HepG2 (cell line): Measurements from ENCODE around the gene PDE4D. TPM values are rescaled to one million over a fixed set of nuclear protein-coding genes. Genes with fewer than 3 reads are reported as not detected.

ENCODE experiments used
- ATAC-seq: fragments of 200-7000 bp; cut with Tn5 transposase; 3 replicates; pipeline ENCODE4 v1.9.1; 2020; ENCODE audit warnings: mild to moderate bottlenecking, moderate library complexity
- BruUV-seq: library from RNA; stranded (reverse); fragments of 400-500 nt; replicated peaks from 2 replicates; lab custom pipeline; 2021; lab: Mats Ljungman, UMichigan
- CTCF ChIA-PET: fragments of 300-600 bp; formaldehyde crosslinking; extraction: SDS; loops from one replicate; lab custom pipeline; 2021; ENCODE audit warnings: low total read pairs, inconsistent platforms, low intra/inter-chr PET ratio; lab: Yijun Ruan, JAX
- POLR2A ChIA-PET: fragments of 350-600 bp; sonication (Branson Sonifier 250); formaldehyde crosslinking; loops from one replicate; lab custom pipeline; 2020; ENCODE audit warnings: antibody characterized with exemption, inconsistent platforms; lab: Yijun Ruan, JAX
- DNase-seq: peaks from one replicate; pipeline ENCODE4 v3.0.0-alpha.2; 2015; ENCODE audit warnings: low spot score
- FAIRE-seq: peaks from 3 replicates; lab custom pipeline; 2011; peaks lifted over from hg19 to GRCh38; lab: Jason Lieb, UNC
- H2AFZ ChIP-seq: one replicate; pipeline ENCODE4 v1.6.1; 2011; ENCODE audit warnings: low read length, inconsistent platforms
- H3K27ac ChIP-seq: fragments of 300-600 bp; 3 replicates; pipeline ENCODE4 v1.8.0; 2011; ENCODE audit warnings: mixed run types, mild to moderate bottlenecking, mixed read lengths, low read length, inconsistent platforms; ENCODE audit not compliant: insufficient read depth; ENCODE audit errors: extremely low read length
- H3K27me3 ChIP-seq, 2 experiments: fragments of 200-600 bp in 1 of 2; 2 replicates in 1 of 2; 3 replicates in 1 of 2; pipeline versions ENCODE4 v1.6.0 to v1.8.0; 2011; ENCODE audit warnings: low read length in 2 of 2, mild to moderate bottlenecking in 2 of 2, moderate library complexity in 2 of 2, inconsistent platforms in 1 of 2; ENCODE audit not compliant: insufficient read depth in 2 of 2, control insufficient read depth in 1 of 2
- H3K36me3 ChIP-seq, 2 experiments: fragments of 200-600 bp in 1 of 2; replicated peaks in 1 of 2; 2 replicates in 1 of 2; 3 replicates in 1 of 2; pipeline versions ENCODE4 v1.5.1 to v1.8.0; 2011; ENCODE audit warnings: low read length in 2 of 2, inconsistent platforms in 1 of 2; ENCODE audit not compliant: insufficient read depth in 2 of 2, control insufficient read depth in 1 of 2
- H3K4me1 ChIP-seq: 2 replicates; pipeline ENCODE4 v1.5.1; 2012; ENCODE audit warnings: low read length, inconsistent platforms; ENCODE audit not compliant: insufficient read depth
- H3K4me2 ChIP-seq: 2 replicates; pipeline ENCODE4 v1.6.0; 2011; ENCODE audit warnings: low read depth, low read length, inconsistent platforms
- H3K4me3 ChIP-seq, 3 experiments: fragments of 200-600 bp in 1 of 3; sonication (generic), shearing (Covaris generic) in 1 of 3; replicated peaks in 1 of 3; 2 replicates each; pipeline ENCODE4 v1.5.1; 2011 to 2016; ENCODE audit warnings: low read length in 3 of 3, inconsistent platforms in 2 of 3, low read depth in 2 of 3, mild to moderate bottlenecking in 2 of 3, control low read depth in 1 of 3, mixed read lengths in 1 of 3; ENCODE audit not compliant: insufficient read depth in 1 of 3
- H3K79me2 ChIP-seq: one replicate; pipeline ENCODE4 v1.6.1; 2011; ENCODE audit warnings: low read length, inconsistent platforms; ENCODE audit not compliant: insufficient read depth
- H3K9ac ChIP-seq: 2 replicates; pipeline ENCODE4 v1.6.0; 2011; ENCODE audit warnings: mild to moderate bottlenecking, low read depth, low read length, inconsistent platforms; ENCODE audit not compliant: insufficient read depth
- H3K9me3 ChIP-seq: 2 replicates; pipeline ENCODE4 v1.5.1; 2012; ENCODE audit warnings: mild to moderate bottlenecking, low read length
- H4K20me1 ChIP-seq: 2 replicates; pipeline ENCODE4 v1.6.0; 2011; ENCODE audit warnings: inconsistent platforms, mild to moderate bottlenecking, low read length, moderate library complexity; ENCODE audit not compliant: insufficient read depth
- ARNT2 ChIP-seq: sonication (generic); formaldehyde crosslinking; IDR thresholded peaks from 2 replicates; pipeline ENCODE4 v1.8.0; 2022; ENCODE audit warnings: mild to moderate bottlenecking, low read depth, missing genetic modification reagents, moderate library complexity
- BHLHE40 ChIP-seq: IDR thresholded peaks from 2 replicates; pipeline ENCODE4 v1.6.1; 2011; ENCODE audit warnings: low read length, improper control_type of control experiment
- GATAD1 ChIP-seq: IDR thresholded peaks from 2 replicates; pipeline ENCODE4 v1.6.1; 2016; ENCODE audit warnings: missing genetic modification reagents, missing compliant biosample characterization
- MED13 ChIP-seq: sonication (generic); formaldehyde crosslinking; IDR thresholded peaks from 2 replicates; pipeline ENCODE4 v1.5.0; 2020; ENCODE audit warnings: missing genetic modification reagents
- PAF1 ChIP-seq: IDR thresholded peaks from 2 replicates; pipeline ENCODE4 v1.6.1; 2016; ENCODE audit warnings: missing genetic modification reagents, missing compliant biosample characterization
- RCOR2 ChIP-seq: IDR thresholded peaks from 2 replicates; pipeline ENCODE4 v1.6.1; 2016; ENCODE audit warnings: missing biosample characterization, missing genetic modification reagents
- SP5 ChIP-seq: IDR thresholded peaks from 2 replicates; pipeline ENCODE4 v1.6.1; 2016; ENCODE audit warnings: low read depth, borderline replicate concordance
- THAP7 ChIP-seq: sonication (generic); formaldehyde crosslinking; IDR thresholded peaks from 2 replicates; pipeline ENCODE4 v1.8.1; 2023; ENCODE audit warnings: mild to moderate bottlenecking, missing genetic modification reagents
- TMF1 ChIP-seq: sonication (generic); formaldehyde crosslinking; IDR thresholded peaks from 2 replicates; pipeline ENCODE4 v1.8.1; 2022; ENCODE audit warnings: low read depth, missing genetic modification reagents
- U2AF2 ChIP-seq: fragments of 200-400 bp; formaldehyde crosslinking; IDR thresholded peaks from 2 replicates; pipeline ENCODE4 v1.6.1; 2017; ENCODE audit warnings: low read depth, mild to moderate bottlenecking, low read length
- ZNF329 ChIP-seq: sonication (generic); formaldehyde crosslinking; IDR thresholded peaks from 2 replicates; pipeline ENCODE4 v1.9.0; 2021; ENCODE audit warnings: low read depth, mild to moderate bottlenecking, missing genetic modification reagents
- whole genome bisulfite sequencing: methylation state at CpG from one replicate; pipeline ENCODE4 v1.1.6; 2017; ENCODE audit warnings: low lambda C conversion rate; 5-methylcytosine and 5-hydroxymethylcytosine counted together
- in situ Hi-C: cut with HindIII; loops from 2 replicates; pipeline ENCODE4 v1.10.0; 2017; ENCODE audit warnings: low pct_unique_long_range_greater_than_20kb; ENCODE audit not compliant: extremely low pct_ligation_motif_present
- intact Hi-C: fragments of 100-400 bp; cut with micrococcal nuclease; formaldehyde crosslinking; loops from one replicate; pipeline ENCODE4 v1.10.0; 2022; ENCODE audit not compliant: unreplicated experiment
- polyA plus RNA-seq, 8 experiments: library from polyadenylated mRNA; depleted of rRNA in 3 of 8; stranded (reverse) in 7 of 8; unstranded in 1 of 8; fragments of >200 nt; fragmentation: Illumina TruSeq in 4 of 8; extraction: Trizol in 4 of 8; gene quantifications; 2 replicates each; pipeline versions ENCODE4 v1.2.1 to v1.2.3, GENCODE V29; 2011 to 2016; ENCODE audit warnings: low read depth in 4 of 8, missing spikeins in 1 of 8, mixed read lengths in 1 of 8; ENCODE audit not compliant: insufficient read depth in 1 of 8
- total RNA-seq, 5 experiments: library from RNA; depleted of rRNA; stranded (reverse); fragments of >200 nt; fragmentation: Illumina TruSeq; extraction: Trizol; gene quantifications; 2 replicates each; pipeline ENCODE4 v1.2.3, GENCODE V29; 2016; ENCODE audit warnings: low read depth in 1 of 5
- TF ChIP-seq, protein P1 (sequence below): IDR thresholded peaks from 2 replicates; pipeline ENCODE4 v1.6.1; 2016
- TF ChIP-seq, protein P2 (sequence below): IDR thresholded peaks from 2 replicates; pipeline ENCODE4 v1.6.1; 2016; ENCODE audit warnings: low read depth, missing genetic modification reagents, missing compliant biosample characterization

Gene PDE4D
- total and polyA plus RNA-seq, 2 of the 13 experiments (the other 11 are each of a cell fraction or from before 2014, with no cell fraction given): 7.0 to 12.2 TPM

DNA sequence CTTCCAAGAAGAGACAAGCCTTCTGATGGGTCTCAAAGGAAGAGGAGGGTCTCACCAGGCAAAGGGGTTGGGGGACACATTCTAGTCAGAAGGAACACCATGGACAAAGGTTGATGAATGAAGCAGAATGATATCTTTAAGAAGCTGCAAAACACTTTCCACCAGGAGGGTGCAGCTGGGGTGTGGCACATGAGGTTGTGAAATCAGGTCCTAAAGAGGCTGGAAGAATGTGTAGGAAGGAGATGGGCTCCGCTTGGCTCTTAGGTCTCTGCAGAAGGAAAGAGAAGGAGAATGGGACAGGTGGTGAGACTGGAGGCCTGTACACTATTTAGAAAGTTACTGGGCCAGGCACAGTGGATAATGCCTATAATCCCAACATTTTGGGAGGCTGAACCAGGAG, 328.6 kb downstream of the PDE4D start:
- Histone ChIP-seq H3K4me3 (no peak overlapping the region), H3K27ac (no peak overlapping the region), H3K27me3 (no peaks in the 10 kb centered on the region), H2AFZ (no peak overlapping the region), H3K4me2 (no peak overlapping the region), H3K9me3 (no peaks in the 10 kb centered on the region), H3K9ac (no peak overlapping the region), H3K36me3 (no peaks in the 10 kb centered on the region), H3K79me2 (no peaks in the 10 kb centered on the region), H4K20me1 (no peaks in the 10 kb centered on the region), H3K4me1 (peaks cover 29% of the 10 kb centered on the region)
- intact Hi-C loops: no loop called here
- WGBS: 100% methylated on average over 1 of the region's 1 CpG
- in situ Hi-C loops: no loop called here
- ATAC-seq: no peak
- BruUV-seq: no TSS peak
- CTCF ChIA-PET: no interaction called here
- no peak for DNase-seq
- POLR2A ChIA-PET: no interaction called here
- TF ChIP-seq ZNF329 (no peak), MED13 (no peak), ARNT2 (CRISPR knock-in tag) (no peak), TMF1 (no peak), BHLHE40 (no peak), THAP7 (CRISPR knock-in tag) (no peak), SP5 (CRISPR knock-in tag) (no peak), RCOR2 (CRISPR knock-in tag) (no peak), U2AF2 (no peak), GATAD1 (CRISPR knock-in tag) (no peak), PAF1 (CRISPR knock-in tag) (no peak)
- TF ChIP-seq, protein P1, sequence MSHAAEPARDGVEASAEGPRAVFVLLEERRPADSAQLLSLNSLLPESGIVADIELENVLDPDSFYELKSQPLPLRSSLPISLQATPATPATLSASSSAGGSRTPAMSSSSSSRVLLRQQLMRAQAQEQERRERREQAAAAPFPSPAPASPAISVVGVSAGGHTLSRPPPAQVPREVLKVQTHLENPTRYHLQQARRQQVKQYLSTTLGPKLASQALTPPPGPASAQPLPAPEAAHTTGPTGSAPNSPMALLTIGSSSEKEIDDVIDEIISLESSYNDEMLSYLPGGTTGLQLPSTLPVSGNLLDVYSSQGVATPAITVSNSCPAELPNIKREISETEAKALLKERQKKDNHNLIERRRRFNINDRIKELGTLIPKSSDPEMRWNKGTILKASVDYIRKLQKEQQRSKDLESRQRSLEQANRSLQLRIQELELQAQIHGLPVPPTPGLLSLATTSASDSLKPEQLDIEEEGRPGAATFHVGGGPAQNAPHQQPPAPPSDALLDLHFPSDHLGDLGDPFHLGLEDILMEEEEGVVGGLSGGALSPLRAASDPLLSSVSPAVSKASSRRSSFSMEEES: no peak
- TF ChIP-seq, protein P2, sequence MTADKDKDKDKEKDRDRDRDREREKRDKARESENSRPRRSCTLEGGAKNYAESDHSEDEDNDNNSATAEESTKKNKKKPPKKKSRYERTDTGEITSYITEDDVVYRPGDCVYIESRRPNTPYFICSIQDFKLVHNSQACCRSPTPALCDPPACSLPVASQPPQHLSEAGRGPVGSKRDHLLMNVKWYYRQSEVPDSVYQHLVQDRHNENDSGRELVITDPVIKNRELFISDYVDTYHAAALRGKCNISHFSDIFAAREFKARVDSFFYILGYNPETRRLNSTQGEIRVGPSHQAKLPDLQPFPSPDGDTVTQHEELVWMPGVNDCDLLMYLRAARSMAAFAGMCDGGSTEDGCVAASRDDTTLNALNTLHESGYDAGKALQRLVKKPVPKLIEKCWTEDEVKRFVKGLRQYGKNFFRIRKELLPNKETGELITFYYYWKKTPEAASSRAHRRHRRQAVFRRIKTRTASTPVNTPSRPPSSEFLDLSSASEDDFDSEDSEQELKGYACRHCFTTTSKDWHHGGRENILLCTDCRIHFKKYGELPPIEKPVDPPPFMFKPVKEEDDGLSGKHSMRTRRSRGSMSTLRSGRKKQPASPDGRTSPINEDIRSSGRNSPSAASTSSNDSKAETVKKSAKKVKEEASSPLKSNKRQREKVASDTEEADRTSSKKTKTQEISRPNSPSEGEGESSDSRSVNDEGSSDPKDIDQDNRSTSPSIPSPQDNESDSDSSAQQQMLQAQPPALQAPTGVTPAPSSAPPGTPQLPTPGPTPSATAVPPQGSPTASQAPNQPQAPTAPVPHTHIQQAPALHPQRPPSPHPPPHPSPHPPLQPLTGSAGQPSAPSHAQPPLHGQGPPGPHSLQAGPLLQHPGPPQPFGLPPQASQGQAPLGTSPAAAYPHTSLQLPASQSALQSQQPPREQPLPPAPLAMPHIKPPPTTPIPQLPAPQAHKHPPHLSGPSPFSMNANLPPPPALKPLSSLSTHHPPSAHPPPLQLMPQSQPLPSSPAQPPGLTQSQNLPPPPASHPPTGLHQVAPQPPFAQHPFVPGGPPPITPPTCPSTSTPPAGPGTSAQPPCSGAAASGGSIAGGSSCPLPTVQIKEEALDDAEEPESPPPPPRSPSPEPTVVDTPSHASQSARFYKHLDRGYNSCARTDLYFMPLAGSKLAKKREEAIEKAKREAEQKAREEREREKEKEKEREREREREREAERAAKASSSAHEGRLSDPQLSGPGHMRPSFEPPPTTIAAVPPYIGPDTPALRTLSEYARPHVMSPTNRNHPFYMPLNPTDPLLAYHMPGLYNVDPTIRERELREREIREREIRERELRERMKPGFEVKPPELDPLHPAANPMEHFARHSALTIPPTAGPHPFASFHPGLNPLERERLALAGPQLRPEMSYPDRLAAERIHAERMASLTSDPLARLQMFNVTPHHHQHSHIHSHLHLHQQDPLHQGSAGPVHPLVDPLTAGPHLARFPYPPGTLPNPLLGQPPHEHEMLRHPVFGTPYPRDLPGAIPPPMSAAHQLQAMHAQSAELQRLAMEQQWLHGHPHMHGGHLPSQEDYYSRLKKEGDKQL: no peak
- FAIRE-seq: no peak
